ENCODE data around the gene RHCG.
A peak's percentile ranks its signal among the peaks of the same experiment; 100 is the strongest.

- no peak for TF ChIP-seq CTCF (IDR thresholded peaks at IDR 0.05 in 8 of 11, conservative IDR thresholded peaks at IDR 0.05 in 3 of 11)
- TF ChIP-seq POLR2A (IDR thresholded peaks at IDR 0.05) = no peak
- peak in 1 of 3 donors; percentile 38 for TF ChIP-seq POLR2AphosphoS5 (IDR thresholded peaks at IDR 0.05)
These were observed 18.4 kb upstream of the RHCG start for GRCh38 chr15:89514596-89515406.

Data from spleen (tissue), 7 donors.